ENCODE data around the gene PNMA6E. TPM values are rescaled to one million over a fixed set of nuclear protein-coding genes. Genes with fewer than 3 reads are reported as not detected.

PNMA6E gene
- total and polyA plus RNA-seq, 2 of the 13 experiments (the other 11 are each of a cell fraction or from before 2014, with no cell fraction given) = not detected

GRCh38 chrX:153352858-153353257 is 48.3 kb downstream of the PNMA6E start:
- no peak for ATAC-seq
- no peaks in the 10 kb centered on the region for H3K27me3 ChIP-seq (ENCODE audit: control insufficient read depth in 1 of 2, insufficient read depth in 2 of 2, low read length in 2 of 2)
- no peak overlapping the region for H3K4me3 ChIP-seq (replicated peaks in 1 of 3; ENCODE audit: insufficient read depth in 1 of 3, low read depth in 2 of 3, low read length in 3 of 3)
- intact Hi-C loops (cut with micrococcal nuclease; ENCODE audit: unreplicated experiment) (no loop called here), in situ Hi-C loops (cut with HindIII; ENCODE audit: extremely low pct_ligation_motif_present, low pct_unique_long_range_greater_than_20kb) (no loop called here)
- H3K27ac ChIP-seq (ENCODE audit: extremely low read length, insufficient read depth, low read length) = no peak overlapping the region
- ChIA-PET POLR2A (no interaction called here), CTCF (ENCODE audit: low intra/inter-chr PET ratio, low total read pairs) (no interaction called here)
- no peak overlapping the region for H3K9ac ChIP-seq (ENCODE audit: insufficient read depth, low read depth, low read length)
- WGBS (ENCODE audit: low lambda C conversion rate) = 90% methylated on average over 1 of the region's 3 CpGs
- no TSS peak for BruUV-seq (replicated peaks)
- no peak overlapping the region for H3K4me2 ChIP-seq (ENCODE audit: low read depth, low read length)
- no peaks in the 10 kb centered on the region for H4K20me1 ChIP-seq (ENCODE audit: insufficient read depth, low read length)
- FAIRE-seq = no peak
- peaks cover 0 to 1% of the 10 kb centered on the region in 2 experiments; a peak in 1 of 5 replicates for H3K36me3 ChIP-seq (replicated peaks in 1 of 2; ENCODE audit: control insufficient read depth in 1 of 2, insufficient read depth in 2 of 2, low read length in 2 of 2)
- H3K9me3 ChIP-seq (ENCODE audit: low read length) = no peaks in the 10 kb centered on the region
- H3K4me1 ChIP-seq (ENCODE audit: insufficient read depth, low read length) = no peaks in the 10 kb centered on the region; the same call in 1 of the 2 replicates
- no peak for TF ChIP-seq U2AF1 (optimal IDR thresholded peaks at IDR 0.05; ENCODE audit: low read depth, low read length)
- no peak for TF ChIP-seq RFXAP (CRISPR knock-in tag; IDR thresholded peaks at IDR 0.05; ENCODE audit: borderline replicate concordance)
- TF ChIP-seq GABPB1 (CRISPR knock-in tag; IDR thresholded peaks at IDR 0.05) = no peak
- no peak for TF ChIP-seq HOXA5 (CRISPR knock-in tag; IDR thresholded peaks at IDR 0.05)
- no peak for TF ChIP-seq RAD21 (CRISPR knock-in tag; IDR thresholded peaks at IDR 0.05)
- TF ChIP-seq SKIL (CRISPR knock-in tag; IDR thresholded peaks at IDR 0.05; ENCODE audit: borderline replicate concordance) = no peak
- no peak for TF ChIP-seq ZFP36L1 (CRISPR knock-in tag; IDR thresholded peaks at IDR 0.05)
- no peak overlapping the region for H2AFZ ChIP-seq (ENCODE audit: low read length)
- DNase-seq (ENCODE audit: low spot score) = no peak
- no peaks in the 10 kb centered on the region for H3K79me2 ChIP-seq (ENCODE audit: insufficient read depth, low read length)

GRCh38 chrX:153351981-153352380 is 49.2 kb downstream of the PNMA6E start:
- ChIA-PET CTCF (ENCODE audit: low intra/inter-chr PET ratio, low total read pairs) (no interaction called here), POLR2A (no interaction called here)
- Histone ChIP-seq H3K4me2 (ENCODE audit: low read depth, low read length) (no peak overlapping the region), H3K27ac (ENCODE audit: extremely low read length, insufficient read depth, low read length) (no peak overlapping the region), H3K79me2 (ENCODE audit: insufficient read depth, low read length) (no peaks in the 10 kb centered on the region), H3K9ac (ENCODE audit: insufficient read depth, low read depth, low read length) (no peak overlapping the region), H2AFZ (ENCODE audit: low read length) (no peak overlapping the region), H3K4me3 (replicated peaks in 1 of 3; ENCODE audit: insufficient read depth in 1 of 3, low read depth in 2 of 3, low read length in 3 of 3) (no peak overlapping the region), H4K20me1 (ENCODE audit: insufficient read depth, low read length) (no peaks in the 10 kb centered on the region), H3K4me1 (ENCODE audit: insufficient read depth, low read length) (no peaks in the 10 kb centered on the region; the same call in 1 of the 2 replicates), H3K9me3 (ENCODE audit: low read length) (no peaks in the 10 kb centered on the region), H3K36me3 (replicated peaks in 1 of 2; ENCODE audit: control insufficient read depth in 1 of 2, insufficient read depth in 2 of 2, low read length in 2 of 2) (peaks cover 1 to 2% of the 10 kb centered on the region in 2 experiments; a peak in 1 of 5 replicates), H3K27me3 (ENCODE audit: control insufficient read depth in 1 of 2, insufficient read depth in 2 of 2, low read length in 2 of 2) (no peaks in the 10 kb centered on the region)
- DNase-seq (ENCODE audit: low spot score) (no peak), FAIRE-seq (no peak), ATAC-seq (no peak)
- intact Hi-C loops (cut with micrococcal nuclease; ENCODE audit: unreplicated experiment) = no loop called here
- no TSS peak for BruUV-seq (replicated peaks)
- 97% methylated on average over 3 of the region's 8 CpGs for WGBS (ENCODE audit: low lambda C conversion rate)
- in situ Hi-C loops (cut with HindIII; ENCODE audit: extremely low pct_ligation_motif_present, low pct_unique_long_range_greater_than_20kb) = no loop called here
- no peak for TF ChIP-seq FOXA3 (CRISPR knock-in tag; IDR thresholded peaks at IDR 0.05)
- TF ChIP-seq ATF2 (CRISPR knock-in tag; IDR thresholded peaks at IDR 0.05) = no peak
- no peak for TF ChIP-seq TERF1 (CRISPR knock-in tag; IDR thresholded peaks at IDR 0.05)
- no peak for TF ChIP-seq ZHX1 (CRISPR knock-in tag; IDR thresholded peaks at IDR 0.05; ENCODE audit: low read depth)
- no peak for TF ChIP-seq ATRX (CRISPR knock-in tag; IDR thresholded peaks at IDR 0.05; ENCODE audit: borderline replicate concordance)

Data from HepG2 (cell line).